ENCODE results near the gene COL18A1.

- no peak for TF ChIP-seq CTCF (IDR thresholded peaks at IDR 0.05)
- TF ChIP-seq EP300 (IDR thresholded peaks at IDR 0.05), result no peak
- TF ChIP-seq POLR2A (IDR thresholded peaks at IDR 0.05), result no peak
Measured at GRCh38 chr21:45451771-45452182, 46.8 kb downstream of the COL18A1 start.

All from sigmoid colon (tissue), 4 donors.